Activated CD4-positive, alpha-beta T cell treated with anti-CD3 and anti-CD28 coated beads for 48 hours (primary cell): Measurements from ENCODE around the gene MYO1E.
"Not testable (repeated sequence)": the region's sequence is repeated elsewhere in the genome, so short reads cannot be mapped to it uniquely, and the experiment has no call there.

Experiments used
- DNase-seq: peaks from one replicate; pipeline ENCODE4 v3.0.0-alpha.2; 2020

MYO1E gene

GRCh38 chr15:59349680-59350420 lies 22.8 kb downstream of the MYO1E start:
- DNase-seq, result peak; percentile 38

GRCh38 chr15:59347915-59348314 lies 24.8 kb downstream of the MYO1E start:
- DNase-seq, result no peak

GRCh38 chr15:59346951-59347350 lies 25.7 kb downstream of the MYO1E start:
- DNase-seq, result no peak

GRCh38 chr15:59345326-59345725 lies 27.3 kb downstream of the MYO1E start:
- no peak for DNase-seq

- no peak for DNase-seq
Measured at GRCh38 chr15:59344311-59344710, 28.4 kb downstream of the MYO1E start.

GRCh38 chr15:59340325-59340724 lies 32.3 kb downstream of the MYO1E start:
- no peak for DNase-seq

- DNase-seq, result no peak
Measured at GRCh38 chr15:59339252-59339672, 33.4 kb downstream of the MYO1E start.

GRCh38 chr15:59338414-59338813 lies 34.3 kb downstream of the MYO1E start:
- DNase-seq, result no peak

GRCh38 chr15:59336725-59337124 lies 35.9 kb downstream of the MYO1E start:
- DNase-seq, result not testable (repeated sequence)

- DNase-seq, result no peak
Measured at GRCh38 chr15:59335207-59335786, 37.4 kb downstream of the MYO1E start.

- no peak for DNase-seq
Measured at GRCh38 chr15:59334076-59334415, 38.6 kb downstream of the MYO1E start.

- no peak for DNase-seq
Measured at GRCh38 chr15:59333401-59334075, 39.1 kb downstream of the MYO1E start.

- no peak for DNase-seq
Measured at GRCh38 chr15:59332009-59332408, 40.7 kb downstream of the MYO1E start.

GRCh38 chr15:59330649-59331048 lies 42.0 kb downstream of the MYO1E start:
- DNase-seq, result no peak

GRCh38 chr15:59329570-59330350 lies 42.9 kb downstream of the MYO1E start:
- DNase-seq, result no peak

- no peak for DNase-seq
Measured at GRCh38 chr15:59329091-59329490, 43.6 kb downstream of the MYO1E start.

GRCh38 chr15:59327942-59328341 lies 44.7 kb downstream of the MYO1E start:
- DNase-seq, result no peak

GRCh38 chr15:59326856-59327255 lies 45.8 kb downstream of the MYO1E start:
- no peak for DNase-seq

GRCh38 chr15:59322056-59322759 lies 50.5 kb downstream of the MYO1E start:
- DNase-seq, result no peak

- no peak for DNase-seq
Measured at GRCh38 chr15:59321000-59321689, 51.5 kb downstream of the MYO1E start.

GRCh38 chr15:59317211-59317610 lies 55.5 kb downstream of the MYO1E start:
- DNase-seq, result no peak

- no peak for DNase-seq
Measured at GRCh38 chr15:59315914-59316451, 56.7 kb downstream of the MYO1E start.
